HT1080 (cell line): ENCODE measurements around the gene NCAPG2. TPM values are rescaled to one million over a fixed set of nuclear protein-coding genes. Genes with fewer than 3 reads are reported as not detected.
A peak's percentile ranks its signal among the peaks of the same experiment; 100 is the strongest.
"Not testable (repeated sequence)": the region's sequence is repeated elsewhere in the genome, so short reads cannot be mapped to it uniquely, and the experiment has no call there.

ENCODE experiments used
- DNase-seq: peaks from one replicate; pipeline ENCODE4 v3.0.0-alpha.2; 2015; ENCODE audit warnings: low read depth
- total RNA-seq: library from RNA; depleted of rRNA; stranded (reverse); fragments of >200 nt; shearing (Covaris generic); gene quantifications from 2 replicates; pipeline ENCODE4 v1.2.3, GENCODE V29; 2014

Gene NCAPG2
- total RNA-seq, 1 experiment from 2014 or later, result 35.7 TPM

DNA sequence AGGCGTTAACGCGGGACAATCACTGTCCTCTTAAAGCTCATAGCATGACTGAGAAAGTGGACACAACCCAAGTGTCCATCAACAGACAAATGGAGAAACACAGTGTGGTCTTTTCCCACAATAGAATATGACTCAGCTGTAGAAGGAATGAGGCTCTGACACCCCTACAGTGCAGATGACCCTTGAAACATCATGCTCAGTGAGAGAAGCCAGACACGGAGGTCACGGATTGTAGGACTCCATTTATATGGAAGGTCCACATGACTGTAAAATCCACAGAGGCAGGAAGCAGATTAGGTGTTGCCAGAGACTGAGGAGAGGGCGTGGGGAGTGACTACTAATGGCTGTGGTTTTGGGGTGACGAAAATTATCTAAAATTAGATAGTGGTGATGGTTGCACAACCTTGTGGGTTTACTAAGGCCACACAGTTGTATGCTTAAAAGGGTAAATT is 6.1 kb upstream of the NCAPG2 start:
- peak; percentile 80 for DNase-seq

- DNase-seq, result peak; percentile 36
Measured at GRCh38 chr7:158707610-158708009, 3.0 kb upstream of the NCAPG2 start.

DNA sequence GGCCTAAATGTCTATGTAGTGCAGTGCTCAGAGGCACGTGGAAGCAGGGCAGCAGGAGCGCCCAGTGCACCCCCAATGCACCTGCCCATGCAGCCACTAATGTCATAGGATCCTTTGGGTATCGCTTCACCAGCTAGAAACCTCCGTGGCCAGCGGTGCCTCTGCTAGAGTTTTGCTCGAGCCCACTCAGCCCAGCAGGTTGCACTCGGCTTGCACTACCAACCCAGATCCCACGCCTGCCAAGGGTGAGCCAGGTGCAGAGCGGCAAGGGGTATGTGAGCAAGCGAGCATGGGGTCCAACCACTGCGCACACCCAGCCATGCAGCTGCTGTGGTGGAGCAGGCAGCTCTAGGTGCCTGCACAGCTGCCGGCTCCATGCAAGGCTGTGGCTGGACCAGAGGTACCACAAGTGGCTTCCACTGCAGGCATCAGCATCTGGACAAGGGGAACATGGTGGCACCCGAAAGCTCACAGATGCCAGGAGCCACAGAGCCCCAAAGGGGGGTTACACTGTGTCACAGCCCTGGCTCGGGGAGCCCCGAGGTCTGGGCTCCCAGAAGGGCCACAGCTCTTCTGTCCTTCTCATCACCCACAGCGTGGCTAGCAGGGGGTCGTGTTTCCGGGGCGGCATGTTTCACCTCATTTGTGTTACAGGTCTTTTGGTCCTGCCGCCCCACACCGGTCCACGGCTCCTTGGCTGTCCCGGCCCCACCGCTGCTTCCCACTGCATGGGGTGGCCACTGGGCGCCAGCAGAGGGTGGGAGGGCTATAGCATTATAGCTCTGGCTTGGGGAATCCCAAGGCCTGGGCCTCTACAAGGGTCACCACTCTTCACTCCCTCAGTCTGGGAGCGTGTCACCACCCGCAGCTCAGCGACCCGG is 2.3 kb upstream of the NCAPG2 start:
- DNase-seq, result no peak

- no peak for DNase-seq
Measured at GRCh38 chr7:158706273-158706704, 1.7 kb upstream of the NCAPG2 start.

DNA sequence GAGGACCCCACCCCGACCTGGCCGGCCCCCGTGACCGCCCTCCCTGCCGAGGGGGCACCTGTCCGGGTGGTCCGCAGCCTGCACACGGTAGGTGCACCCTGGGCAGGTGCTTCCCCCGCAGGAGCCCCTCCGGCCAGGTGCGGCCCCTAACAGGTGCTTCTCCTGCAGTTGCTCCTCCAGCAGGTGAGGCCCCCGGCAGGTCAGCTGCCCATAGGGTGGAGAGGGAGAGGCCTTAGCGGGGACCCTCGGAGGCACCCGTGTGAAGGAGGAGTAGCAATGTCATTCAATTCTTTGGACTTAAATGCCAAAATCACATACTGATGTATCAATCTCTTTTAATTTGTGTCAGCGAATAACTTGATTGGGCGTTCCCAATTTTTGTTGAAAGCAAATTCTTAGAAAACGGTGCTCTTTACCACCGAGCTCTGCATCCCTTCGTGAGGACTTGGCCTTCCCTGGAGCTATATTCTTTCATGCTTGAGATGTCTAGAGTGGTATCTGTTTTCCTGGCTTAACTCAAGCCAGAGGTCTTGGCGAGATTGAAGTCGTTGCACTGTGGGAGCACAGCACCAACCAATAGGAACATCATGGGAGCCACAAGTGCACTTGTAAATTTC is 738 bp upstream of the NCAPG2 start:
- no peak for DNase-seq

DNA sequence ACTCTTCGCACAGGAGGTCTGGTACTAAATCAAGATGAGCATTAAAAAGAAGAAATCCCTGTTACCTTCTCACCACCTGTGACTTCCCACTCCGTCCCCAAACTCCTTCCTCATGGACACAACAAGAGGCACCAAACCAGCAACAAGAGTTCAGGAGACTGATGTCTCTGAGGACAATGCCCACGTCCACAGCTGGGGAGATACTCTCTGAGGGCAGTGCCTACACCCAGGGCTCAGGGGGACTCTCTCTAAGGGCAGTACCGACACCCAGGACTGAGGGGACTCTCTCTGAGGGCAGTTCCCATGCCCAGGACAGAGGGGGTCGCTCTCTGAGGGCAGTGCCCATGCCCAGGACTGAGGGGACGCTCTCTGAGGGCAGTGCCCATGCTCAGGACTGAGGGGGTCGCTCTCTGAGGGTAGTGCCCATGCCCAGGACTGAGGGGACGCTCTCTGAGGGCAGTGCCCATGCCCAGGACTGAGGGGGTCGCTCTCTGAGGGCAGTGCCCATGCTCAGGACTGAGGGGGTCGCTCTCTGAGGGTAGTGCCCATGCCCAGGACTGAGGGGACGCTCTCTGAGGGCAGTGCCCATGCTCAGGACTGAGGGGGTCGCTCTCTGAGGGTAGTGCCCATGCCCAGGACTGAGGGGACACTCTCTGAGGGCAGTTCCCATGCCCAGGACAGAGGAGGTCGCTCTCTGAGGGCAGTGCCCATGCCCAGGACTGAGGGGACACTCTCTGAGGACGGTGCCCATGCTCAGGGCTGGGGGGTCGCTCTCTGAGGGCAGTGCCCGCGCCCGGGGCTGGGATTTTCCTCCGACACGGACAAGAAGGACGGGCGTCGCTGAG is 703 bp downstream of the NCAPG2 start:
- DNase-seq, result not testable (repeated sequence)

GRCh38 chr7:158702944-158703343 is 1.7 kb downstream of the NCAPG2 start:
- DNase-seq, result no peak

- no peak for DNase-seq
Measured at GRCh38 chr7:158702196-158702595, 2.4 kb downstream of the NCAPG2 start.

DNA sequence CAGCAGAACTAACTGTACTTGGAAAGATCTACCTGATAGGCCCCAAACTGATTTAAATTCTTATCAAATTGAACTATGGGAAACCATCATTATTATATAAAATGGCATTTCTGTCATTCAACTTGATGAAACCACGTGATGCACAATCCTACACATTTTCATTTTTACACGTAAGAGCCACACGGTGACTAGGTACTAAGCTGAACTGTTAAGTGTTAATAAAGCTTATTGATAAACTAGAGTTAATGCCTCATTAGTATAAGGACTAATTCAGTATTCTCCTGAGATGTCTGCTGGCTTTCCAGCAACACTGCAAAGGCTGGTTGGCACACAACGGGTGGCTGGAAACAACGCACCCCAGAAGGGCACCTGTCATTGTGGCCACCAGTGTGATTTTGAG is 4.6 kb downstream of the NCAPG2 start:
- DNase-seq, result no peak

DNA sequence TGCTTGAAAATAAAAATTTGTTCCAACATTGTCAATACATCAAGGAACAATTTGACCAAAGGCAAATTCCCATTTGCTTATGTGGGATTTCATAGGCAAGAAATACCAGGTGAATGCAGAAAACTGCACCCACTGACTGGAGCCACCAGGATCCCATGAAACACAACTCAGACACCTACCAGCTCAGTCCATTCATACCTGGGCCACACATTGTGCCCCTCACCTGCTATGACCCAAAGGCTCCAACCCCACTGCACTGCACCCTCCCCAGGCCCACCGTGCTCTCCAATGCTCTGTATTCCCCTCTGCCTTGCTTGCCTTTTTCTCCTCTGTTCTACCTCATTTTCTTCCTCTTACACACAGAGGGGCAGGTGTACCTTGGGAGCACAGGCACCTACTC is 5.3 kb downstream of the NCAPG2 start:
- no peak for DNase-seq

DNA sequence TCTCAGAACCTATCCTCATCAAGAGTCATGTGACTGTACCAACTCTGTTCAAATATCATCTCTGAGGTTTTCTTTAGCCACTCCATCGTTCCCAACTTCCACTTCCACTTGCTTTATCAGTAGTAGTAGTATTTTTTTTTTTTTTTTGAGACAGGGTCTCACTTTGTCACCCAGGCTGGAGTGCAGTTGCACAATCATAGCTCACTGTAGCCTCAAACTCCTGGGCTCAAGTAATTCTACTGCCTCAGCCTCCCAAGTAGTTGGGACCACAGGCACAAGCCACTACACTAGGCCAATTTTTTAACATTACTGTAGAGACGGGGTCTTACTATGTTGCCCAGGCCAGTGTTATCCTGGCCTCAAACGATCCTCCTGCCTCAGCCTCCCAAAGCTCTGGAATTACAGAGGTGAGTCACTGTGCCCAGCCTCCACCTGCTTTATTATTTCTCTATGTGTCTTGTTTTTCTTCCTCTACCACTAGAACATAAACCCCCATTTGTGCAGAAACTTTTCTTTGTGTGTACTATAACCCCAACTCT is 5.9 kb downstream of the NCAPG2 start:
- DNase-seq, result no peak

DNA sequence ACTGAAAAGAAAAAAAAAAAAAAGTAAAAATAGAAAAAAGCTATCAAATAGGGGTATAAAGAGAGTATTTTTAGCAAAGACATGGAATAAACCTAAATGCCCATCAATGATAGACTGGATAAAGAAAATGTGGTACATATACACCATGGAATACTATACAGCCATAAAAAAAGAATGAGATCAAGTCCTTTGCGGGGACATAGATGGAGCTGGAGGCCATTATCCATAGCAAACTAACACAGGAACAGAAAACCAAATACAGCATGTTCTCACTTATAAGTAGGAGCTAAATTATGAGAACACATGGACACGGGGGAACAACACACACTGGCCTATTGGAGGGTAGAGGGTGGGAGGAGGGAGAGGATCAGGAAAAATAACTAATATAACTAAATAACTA is 7.0 kb downstream of the NCAPG2 start:
- not testable (repeated sequence) for DNase-seq

DNA sequence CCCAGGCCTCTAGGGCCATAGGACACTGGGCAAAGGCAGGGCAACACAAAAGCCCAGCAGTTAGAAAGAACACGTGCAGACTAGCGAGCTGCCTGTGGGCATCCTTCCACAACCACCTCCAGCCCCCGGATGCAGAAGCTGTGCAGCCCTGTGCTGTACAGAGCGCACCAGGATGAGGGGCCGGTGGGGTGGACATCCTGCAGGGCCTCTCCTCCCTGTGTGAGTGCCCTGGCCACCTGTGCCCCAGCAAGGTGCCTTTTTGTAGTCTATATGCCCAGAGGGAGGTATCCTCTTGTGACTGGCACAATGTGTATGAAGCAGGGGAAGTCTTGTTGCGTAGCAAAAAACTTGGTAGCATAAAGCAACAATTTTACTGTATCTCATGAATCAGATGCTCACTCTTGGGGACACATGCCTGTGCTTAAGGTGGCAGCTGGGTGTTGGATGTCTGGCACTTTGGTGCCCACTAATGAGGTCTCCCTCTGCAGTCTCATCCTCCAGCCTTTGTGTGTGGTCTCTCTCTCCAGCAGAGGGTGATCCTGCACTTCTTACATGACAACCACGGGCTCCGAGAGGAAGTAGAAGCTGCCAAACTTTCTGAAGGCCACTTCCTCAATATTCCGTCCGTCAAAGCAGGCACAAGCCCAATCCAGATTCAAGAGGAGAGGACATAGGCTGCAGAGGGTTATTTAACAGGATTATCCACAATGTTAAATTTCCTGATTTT is 8.7 kb downstream of the NCAPG2 start:
- peak; percentile 61 for DNase-seq

GRCh38 chr7:158695056-158695455 is 9.5 kb downstream of the NCAPG2 start:
- no peak for DNase-seq

- DNase-seq, result no peak
Measured at GRCh38 chr7:158694650-158695049, 10.0 kb downstream of the NCAPG2 start.

- no peak for DNase-seq
Measured at GRCh38 chr7:158689488-158689887, 15.1 kb downstream of the NCAPG2 start.

- DNase-seq, result no peak
Measured at GRCh38 chr7:158687406-158687805, 17.2 kb downstream of the NCAPG2 start.

DNA sequence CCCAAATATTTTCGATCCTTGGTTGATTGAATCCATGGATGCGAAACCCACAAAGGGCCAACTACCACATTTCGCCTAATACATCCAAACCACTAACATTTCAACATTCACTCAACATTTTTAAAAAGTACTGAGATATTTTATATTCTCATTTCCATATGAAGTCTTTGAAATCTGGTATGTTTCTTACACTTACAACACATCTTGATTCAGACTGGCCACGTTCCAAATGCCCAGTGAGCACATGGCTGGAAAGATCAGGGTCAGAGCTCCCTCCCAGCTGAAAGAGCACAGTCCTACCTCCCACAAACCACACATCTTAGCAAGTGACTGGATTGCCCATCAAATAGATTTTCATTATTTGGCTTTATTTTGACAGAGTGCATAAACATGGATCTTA is 18.9 kb downstream of the NCAPG2 start:
- DNase-seq, result no peak

- no peak for DNase-seq
Measured at GRCh38 chr7:158684329-158684728, 20.3 kb downstream of the NCAPG2 start.

- peak; percentile 32 for DNase-seq
Measured at GRCh38 chr7:158683541-158683940, 21.1 kb downstream of the NCAPG2 start.

GRCh38 chr7:158682456-158682855 is 22.1 kb downstream of the NCAPG2 start:
- no peak for DNase-seq
